GM18517 (cell line): Measurements from ENCODE around the gene TMEFF2.

Source experiments
- ATAC-seq: cut with Tn5 transposase; IDR thresholded peaks from one replicate; pipeline ENCODE4 v1.9.1; 2021; ENCODE audit warnings: mild to moderate bottlenecking, moderate library complexity; ENCODE audit not compliant: unreplicated experiment

Gene TMEFF2

GRCh38 chr2:192023006-192023405, 171.7 kb downstream of the TMEFF2 start:
- ATAC-seq, result no peak

- no peak for ATAC-seq
Observed at GRCh38 chr2:192017844-192018243, 176.9 kb downstream of the TMEFF2 start.

GRCh38 chr2:192016265-192016664, 178.5 kb downstream of the TMEFF2 start:
- no peak for ATAC-seq

GRCh38 chr2:192013211-192013610, 181.5 kb downstream of the TMEFF2 start:
- no peak for ATAC-seq

- no peak for ATAC-seq
Observed at GRCh38 chr2:192011196-192011595, 183.5 kb downstream of the TMEFF2 start.

GRCh38 chr2:192010073-192010472, 184.7 kb downstream of the TMEFF2 start:
- peak; percentile 38 for ATAC-seq

GRCh38 chr2:192007581-192008228, 187.0 kb downstream of the TMEFF2 start:
- ATAC-seq, result no peak

GRCh38 chr2:192005211-192005610, 189.5 kb downstream of the TMEFF2 start:
- no peak for ATAC-seq

- ATAC-seq, result peak; percentile 75
Observed at GRCh38 chr2:192004188-192004963, 190.4 kb downstream of the TMEFF2 start.

GRCh38 chr2:192002418-192002817, 192.3 kb downstream of the TMEFF2 start:
- ATAC-seq, result no peak

- ATAC-seq, result no peak
Observed at GRCh38 chr2:192000196-192000980, 194.3 kb downstream of the TMEFF2 start.

GRCh38 chr2:191999101-191999841, 195.5 kb downstream of the TMEFF2 start:
- ATAC-seq, result no peak

- no peak for ATAC-seq
Observed at GRCh38 chr2:191995285-191995684, 199.4 kb downstream of the TMEFF2 start.

- no peak for ATAC-seq
Observed at GRCh38 chr2:191994749-191995148, 200.0 kb downstream of the TMEFF2 start.

GRCh38 chr2:191991442-191991841, 203.3 kb downstream of the TMEFF2 start:
- ATAC-seq, result no peak

- ATAC-seq, result no peak
Observed at GRCh38 chr2:191985740-191986139, 209.0 kb downstream of the TMEFF2 start.

- no peak for ATAC-seq
Observed at GRCh38 chr2:191983591-191983990, 211.1 kb downstream of the TMEFF2 start.

- ATAC-seq, result no peak
Observed at GRCh38 chr2:191983186-191983585, 211.5 kb downstream of the TMEFF2 start.

GRCh38 chr2:191981706-191982105, 213.0 kb downstream of the TMEFF2 start:
- ATAC-seq, result no peak

- no peak for ATAC-seq
Observed at GRCh38 chr2:191980483-191980882, 214.2 kb downstream of the TMEFF2 start.

GRCh38 chr2:191979221-191979730, 215.5 kb downstream of the TMEFF2 start:
- ATAC-seq, result no peak
